Measurements from ENCODE around the gene BRSK2.

BRSK2 gene

DNA sequence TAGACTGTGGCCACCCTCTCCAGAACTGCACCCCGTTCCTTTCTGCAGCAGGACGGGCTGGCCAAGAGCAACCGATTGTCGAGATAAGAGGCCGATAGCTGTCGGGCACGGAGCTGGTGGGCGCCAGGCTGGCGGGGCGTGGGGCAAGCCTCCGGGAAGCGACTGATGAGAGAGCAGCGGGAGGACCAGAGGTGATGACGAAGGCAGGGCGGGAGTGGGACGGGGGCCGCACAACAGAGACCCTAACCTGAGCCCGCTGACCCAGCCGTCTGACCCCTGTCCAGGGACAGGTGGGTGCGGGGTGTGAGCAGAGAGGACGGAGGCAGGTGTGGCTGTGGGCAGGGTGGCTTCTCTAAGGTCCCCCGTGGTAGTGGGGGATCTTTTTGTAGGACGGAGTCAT lies 7.3 kb upstream of the BRSK2 start:
- Mint-ChIP-seq H3K36me3 (ENCODE audit: low read depth) (no peaks in the 10 kb centered on the region), H3K9me3 (no peaks in the 10 kb centered on the region), H3K27me3 (peaks cover 6% of the 10 kb centered on the region), H3K27ac (peak overlapping the region; percentile 67), H3K4me1 (peaks cover 26% of the 10 kb centered on the region), H3K4me3 (peak overlapping the region; percentile 60)
- no peak for DNase-seq
- ATAC-seq: no peak

DNA sequence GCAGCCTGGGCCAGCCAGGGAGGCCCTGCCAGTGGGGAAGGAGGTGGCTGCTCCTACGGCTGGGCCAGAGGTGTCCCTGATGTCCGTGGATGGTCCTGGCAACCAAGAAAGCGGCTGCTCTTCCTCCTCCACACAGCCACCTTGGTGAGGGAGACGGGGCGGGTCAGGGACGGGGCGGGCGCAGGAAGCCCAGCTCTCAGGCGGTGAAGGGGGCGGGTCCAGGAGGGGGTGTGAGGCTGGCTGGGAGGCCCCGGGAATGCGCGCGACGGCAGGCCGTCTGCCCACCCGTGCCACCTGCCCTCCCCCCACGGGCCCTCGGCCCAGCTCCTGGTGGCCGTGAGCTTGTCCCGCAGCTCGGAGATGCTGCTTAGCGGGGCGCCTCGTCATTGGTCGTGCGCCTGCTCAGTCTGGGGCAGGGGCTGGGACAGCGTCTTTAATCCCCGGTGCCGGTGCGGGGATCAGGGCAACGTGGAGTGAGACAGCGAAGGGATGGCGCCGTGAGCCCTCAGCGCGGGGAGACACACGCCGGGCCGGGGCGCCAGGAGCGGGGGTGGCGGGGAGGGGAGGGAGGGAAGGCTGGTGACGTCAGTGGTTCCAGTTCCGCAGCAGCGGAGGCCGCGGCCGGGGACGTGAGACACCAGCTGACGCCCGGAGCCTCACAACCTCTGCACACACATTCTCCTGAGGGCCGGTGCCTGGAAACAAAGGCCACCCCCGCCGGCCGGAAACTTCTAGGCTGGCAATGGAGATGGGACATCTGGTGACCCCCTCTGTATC lies 6.7 kb upstream of the BRSK2 start:
- H3K9me3 Mint-ChIP-seq: no peaks in the 10 kb centered on the region

DNA sequence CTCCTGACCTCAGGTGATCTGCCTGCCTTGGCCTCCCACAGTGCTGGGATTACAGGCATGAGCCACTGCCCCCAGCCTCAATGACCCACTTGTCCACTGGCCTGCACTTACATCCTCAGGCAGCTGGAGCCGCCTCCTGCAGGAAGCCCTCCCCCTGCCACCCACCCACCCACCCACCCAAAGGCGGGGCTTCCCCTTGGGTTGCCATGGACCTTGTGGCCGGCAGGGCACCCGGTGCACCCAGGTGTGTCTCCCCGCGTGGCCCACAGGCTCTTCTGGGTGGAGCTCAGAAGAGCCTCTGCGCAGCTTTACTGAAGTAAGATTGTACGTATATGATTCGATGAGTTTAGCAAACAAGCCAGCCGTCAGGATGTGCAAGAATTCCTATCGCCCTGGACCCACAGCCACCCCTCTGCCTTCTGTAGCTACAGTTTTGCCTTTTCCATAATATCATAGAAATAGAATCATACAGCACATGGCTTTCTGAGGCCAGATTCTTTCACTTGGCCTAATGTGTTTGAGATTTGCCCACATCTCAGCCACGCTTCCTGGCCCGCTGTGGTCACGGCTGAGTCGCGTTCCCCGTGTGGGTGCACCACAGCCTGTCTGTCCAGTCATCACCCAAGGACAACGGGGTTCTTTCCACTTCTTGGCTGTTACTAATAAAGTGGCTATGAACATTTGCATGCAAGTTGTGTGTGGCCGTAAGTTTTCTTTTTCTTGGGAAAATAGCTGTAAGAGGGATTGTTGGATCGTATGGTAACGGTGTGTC lies 5.3 kb upstream of the BRSK2 start:
- ATAC-seq (no peak), DNase-seq (peak; percentile 52)
- peaks cover 26% of the 10 kb centered on the region for H3K4me1 Mint-ChIP-seq
- no peak overlapping the region for H3K4me3 Mint-ChIP-seq
- peaks cover 13% of the 10 kb centered on the region for H3K27me3 Mint-ChIP-seq
- H3K27ac Mint-ChIP-seq: peak overlapping the region; percentile 56
- H3K9me3 Mint-ChIP-seq: no peaks in the 10 kb centered on the region
- no peaks in the 10 kb centered on the region for H3K36me3 Mint-ChIP-seq (ENCODE audit: low read depth)

More for the DNA sequence above, 6.7 kb upstream of the BRSK2 start:
- H3K4me1 Mint-ChIP-seq: peaks cover 26% of the 10 kb centered on the region
- H3K36me3 Mint-ChIP-seq (ENCODE audit: low read depth): no peaks in the 10 kb centered on the region
- peak overlapping the region; percentile 72 for H3K4me3 Mint-ChIP-seq
- DNase-seq (peak; percentile 86), ATAC-seq (peak; percentile 85)
- H3K27me3 Mint-ChIP-seq: peaks cover 12% of the 10 kb centered on the region
- peak overlapping the region; percentile 85 for H3K27ac Mint-ChIP-seq

DNA sequence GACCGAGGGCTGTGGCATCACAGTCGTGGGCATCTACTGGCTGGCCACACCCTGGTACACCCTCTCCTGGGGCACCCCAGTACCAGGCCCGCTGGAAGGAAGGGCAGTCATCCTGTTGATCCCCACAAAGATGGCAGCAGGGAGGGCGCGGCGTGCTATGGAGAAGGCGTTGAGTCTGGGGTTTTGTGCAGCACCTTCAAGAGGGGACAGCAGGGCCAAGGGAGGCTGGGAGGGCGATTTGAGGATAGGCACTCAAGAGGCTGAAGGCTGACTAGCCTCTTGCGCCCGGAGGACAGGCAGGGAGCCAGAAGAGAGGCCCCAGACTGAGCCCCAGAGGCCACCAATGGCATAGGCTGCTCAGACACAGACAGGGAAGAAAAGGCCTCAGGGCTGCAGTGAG lies 2.2 kb upstream of the BRSK2 start:
- DNase-seq (no peak), ATAC-seq (no peak)
- H3K4me3 Mint-ChIP-seq: peak overlapping the region; percentile 17
- H3K4me1 Mint-ChIP-seq: peaks cover 24% of the 10 kb centered on the region
- peaks cover 25% of the 10 kb centered on the region for H3K27me3 Mint-ChIP-seq
- no peak overlapping the region for H3K27ac Mint-ChIP-seq
- no peaks in the 10 kb centered on the region for H3K9me3 Mint-ChIP-seq
- no peaks in the 10 kb centered on the region for H3K36me3 Mint-ChIP-seq (ENCODE audit: low read depth)

DNA sequence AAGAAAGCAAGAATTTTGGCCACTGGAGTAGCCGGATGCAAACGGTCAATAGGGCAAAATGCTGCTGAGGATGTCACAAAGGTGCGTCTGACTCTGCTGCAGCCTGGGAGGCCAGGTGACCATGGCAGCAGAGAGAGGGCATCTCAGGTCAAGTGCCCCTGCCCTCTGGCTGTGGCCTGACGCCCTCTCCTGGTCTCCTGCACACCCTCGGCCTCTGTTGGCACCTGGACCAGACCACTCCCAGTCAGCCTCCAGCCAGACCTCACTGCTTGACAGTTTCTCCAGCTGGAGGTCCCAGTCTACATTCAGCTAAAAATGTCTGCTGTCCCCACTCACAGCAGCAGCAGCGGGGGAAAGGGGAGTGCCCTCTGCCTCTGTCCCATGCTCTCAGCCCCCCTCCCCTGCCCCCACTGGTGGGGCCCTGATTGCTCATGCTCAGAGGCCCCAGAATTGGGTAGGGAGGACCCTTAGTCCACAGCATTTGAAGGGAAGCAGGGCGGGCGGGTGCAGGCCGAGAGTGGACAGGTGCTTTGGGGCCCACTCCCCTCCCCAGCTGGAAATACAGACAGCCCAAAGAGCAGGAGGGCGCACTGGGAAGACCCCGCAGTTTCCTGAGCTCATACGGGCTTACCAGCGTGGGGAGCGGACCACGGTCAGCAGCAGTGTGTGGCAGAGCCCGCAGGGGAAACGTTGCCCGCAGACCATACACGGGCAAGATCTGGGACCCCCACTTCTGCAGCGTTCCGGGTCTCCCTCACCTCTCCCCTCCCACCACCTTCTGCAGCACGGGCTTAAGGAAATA lies 1.6 kb upstream of the BRSK2 start:
- Mint-ChIP-seq H3K27me3 (peaks cover 30% of the 10 kb centered on the region), H3K4me1 (peaks cover 20% of the 10 kb centered on the region), H3K4me3 (peak overlapping the region; percentile 17), H3K9me3 (no peaks in the 10 kb centered on the region), H3K27ac (no peak overlapping the region), H3K36me3 (ENCODE audit: low read depth) (no peaks in the 10 kb centered on the region)
- ATAC-seq (no peak), DNase-seq (no peak)

DNA sequence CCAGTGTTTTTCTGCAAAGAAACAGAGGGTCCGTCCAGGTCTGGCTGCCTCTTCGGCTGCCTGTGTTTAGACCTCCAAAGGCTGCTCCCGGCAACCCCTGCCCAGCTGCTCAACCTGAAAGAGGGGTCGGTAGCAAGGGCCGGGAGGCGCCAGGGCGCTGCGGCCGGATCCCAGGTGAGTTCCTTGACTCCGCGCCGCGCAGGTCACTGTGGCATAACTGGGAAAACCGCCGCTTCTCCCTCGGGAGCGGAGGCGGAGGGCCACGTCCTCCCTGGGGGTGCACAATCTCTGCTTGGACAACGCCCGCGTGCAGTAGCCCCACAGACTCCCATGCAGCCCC lies 1.0 kb upstream of the BRSK2 start:
- Mint-ChIP-seq H3K4me1 (peaks cover 16% of the 10 kb centered on the region), H3K9me3 (no peaks in the 10 kb centered on the region), H3K27ac (no peak overlapping the region), H3K4me3 (peak overlapping the region; percentile 53), H3K36me3 (ENCODE audit: low read depth) (no peaks in the 10 kb centered on the region), H3K27me3 (peaks cover 35% of the 10 kb centered on the region)
- DNase-seq (no peak), ATAC-seq (no peak)

DNA sequence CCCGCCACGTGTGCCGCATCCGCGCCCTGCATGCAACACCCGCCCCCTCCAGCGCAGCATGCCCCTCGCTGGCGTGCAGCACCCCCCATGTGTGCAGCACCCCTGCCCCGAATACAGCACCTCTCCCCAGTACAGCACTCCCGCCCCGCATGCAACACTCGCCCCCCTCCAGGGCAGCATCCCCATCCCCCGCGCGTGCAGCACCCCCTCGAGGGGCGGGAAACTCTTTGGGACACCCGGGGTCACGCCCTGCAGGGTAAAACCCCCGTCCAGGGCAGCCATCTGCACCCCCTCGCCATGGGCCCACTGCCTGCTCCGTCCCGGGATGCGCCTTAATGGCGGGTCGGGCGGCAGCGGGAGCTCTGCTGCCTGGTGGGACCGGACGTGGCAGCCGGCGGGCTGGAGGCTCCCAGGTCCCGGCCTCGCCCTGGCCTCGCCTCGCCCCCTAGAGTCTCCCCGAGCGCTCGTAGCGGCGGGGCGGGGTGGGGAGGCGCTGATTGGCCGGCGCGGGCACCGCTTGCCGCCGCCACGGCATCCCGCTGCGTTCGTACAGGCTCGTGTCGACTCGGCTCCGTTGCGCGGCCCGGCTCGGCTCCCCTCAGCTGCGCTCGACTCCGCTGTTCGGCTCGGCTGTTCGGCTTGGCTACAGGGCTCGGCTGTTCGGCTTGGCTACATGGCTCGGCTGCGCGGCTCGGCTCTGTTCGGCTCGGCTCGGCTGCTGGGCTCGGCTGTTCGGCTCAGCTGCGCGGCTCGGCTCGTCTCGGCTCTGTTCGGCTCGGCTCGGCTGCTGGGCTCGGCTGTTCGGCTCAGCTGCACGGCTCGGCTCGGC lies 417 bp upstream of the BRSK2 start:
- peaks cover 15% of the 10 kb centered on the region for H3K4me1 Mint-ChIP-seq
- peaks cover 35% of the 10 kb centered on the region for H3K27me3 Mint-ChIP-seq
- H3K27ac Mint-ChIP-seq: no peak overlapping the region

DNA sequence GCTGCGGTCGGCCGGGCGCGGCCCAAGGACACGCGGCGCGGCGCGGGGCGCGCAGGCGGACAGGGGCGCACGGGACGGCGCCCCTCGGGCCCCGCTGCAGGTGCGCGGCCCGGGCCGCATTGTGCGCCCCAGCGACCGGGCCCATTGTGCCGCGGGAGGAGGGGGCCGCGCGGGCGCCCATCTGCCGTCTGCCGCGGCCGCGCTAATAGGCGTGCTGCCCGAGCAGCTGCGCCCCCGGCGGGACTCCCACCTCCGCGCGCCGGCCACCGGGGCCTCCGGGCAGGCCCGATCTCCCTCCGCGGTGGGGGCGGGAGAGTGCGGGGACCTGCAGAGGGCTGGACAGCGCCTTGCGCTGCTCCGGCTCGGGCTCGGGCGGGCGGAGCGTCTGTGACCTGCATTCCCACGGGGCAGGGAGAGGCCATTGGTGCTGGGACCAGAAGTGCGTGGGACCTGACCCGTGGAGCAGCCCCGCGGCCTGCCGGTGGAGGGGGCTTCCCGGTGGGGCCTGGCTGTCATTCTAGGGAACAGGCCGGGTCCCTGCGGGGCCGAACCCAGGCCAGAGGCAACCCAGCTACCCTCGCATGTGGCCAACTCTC lies 933 bp downstream of the BRSK2 start:
- Mint-ChIP-seq H3K27ac (no peak overlapping the region), H3K27me3 (peaks cover 35% of the 10 kb centered on the region), H3K36me3 (ENCODE audit: low read depth) (no peaks in the 10 kb centered on the region), H3K4me1 (peaks cover 2% of the 10 kb centered on the region), H3K4me3 (no peak overlapping the region), H3K9me3 (no peaks in the 10 kb centered on the region)
- no peak for DNase-seq
- ATAC-seq: no peak

More for the DNA sequence above, 417 bp upstream of the BRSK2 start:
- no peaks in the 10 kb centered on the region for H3K9me3 Mint-ChIP-seq
- ATAC-seq (peak; percentile 96), DNase-seq (peak; percentile 93)
- peak overlapping the region; percentile 53 for H3K4me3 Mint-ChIP-seq
- H3K36me3 Mint-ChIP-seq (ENCODE audit: low read depth): no peaks in the 10 kb centered on the region

DNA sequence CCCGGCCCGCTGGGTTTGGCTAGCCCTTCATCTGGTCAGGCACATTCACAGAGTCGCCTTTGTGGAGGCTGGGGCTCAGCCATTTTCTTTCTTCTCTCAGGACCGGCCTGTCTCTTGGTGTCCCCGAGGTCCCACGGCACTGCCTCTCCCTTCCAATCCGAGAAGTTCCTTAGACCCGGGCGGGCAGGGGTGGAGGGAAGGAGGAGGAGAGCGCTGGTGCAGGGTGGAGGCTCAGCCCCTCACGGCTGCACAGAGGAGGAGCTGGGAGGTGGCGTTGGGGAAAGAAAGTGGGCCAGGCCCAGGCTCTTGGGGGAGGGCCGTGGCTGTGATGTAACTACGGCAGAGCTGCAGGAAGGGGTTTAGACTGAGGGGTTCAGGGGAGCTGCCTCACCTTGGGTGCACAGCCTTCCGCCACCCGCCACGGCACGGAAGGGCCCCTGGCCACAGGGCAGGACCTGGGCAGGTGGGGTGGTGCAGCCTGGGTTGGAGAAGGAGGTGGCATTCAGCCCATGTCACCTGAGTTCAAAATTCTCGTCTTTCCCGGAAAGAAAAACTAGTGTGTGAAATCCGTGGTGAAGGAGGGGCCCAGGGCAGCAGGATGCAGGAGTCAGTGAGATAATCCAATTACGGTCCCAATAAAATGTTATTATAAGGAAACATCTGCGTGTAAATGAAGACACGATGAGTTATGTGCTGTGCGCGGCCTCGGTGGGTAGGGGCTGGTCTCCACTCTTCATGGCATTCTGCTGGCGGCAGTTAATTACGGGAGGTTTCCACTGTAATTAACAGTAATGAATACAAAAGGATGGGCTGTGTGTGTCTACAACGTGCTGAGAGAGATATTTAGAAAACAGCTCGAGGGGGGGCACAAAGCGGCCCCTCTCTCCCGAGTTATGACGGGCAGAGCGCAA lies 1.7 kb downstream of the BRSK2 start:
- H3K4me1 Mint-ChIP-seq: no peaks in the 10 kb centered on the region
- no peaks in the 10 kb centered on the region for H3K9me3 Mint-ChIP-seq
- H3K36me3 Mint-ChIP-seq (ENCODE audit: low read depth): no peaks in the 10 kb centered on the region
- ATAC-seq (no peak), DNase-seq (no peak)
- peaks cover 35% of the 10 kb centered on the region for H3K27me3 Mint-ChIP-seq
- no peak overlapping the region for H3K4me3 Mint-ChIP-seq
- H3K27ac Mint-ChIP-seq: no peak overlapping the region

DNA sequence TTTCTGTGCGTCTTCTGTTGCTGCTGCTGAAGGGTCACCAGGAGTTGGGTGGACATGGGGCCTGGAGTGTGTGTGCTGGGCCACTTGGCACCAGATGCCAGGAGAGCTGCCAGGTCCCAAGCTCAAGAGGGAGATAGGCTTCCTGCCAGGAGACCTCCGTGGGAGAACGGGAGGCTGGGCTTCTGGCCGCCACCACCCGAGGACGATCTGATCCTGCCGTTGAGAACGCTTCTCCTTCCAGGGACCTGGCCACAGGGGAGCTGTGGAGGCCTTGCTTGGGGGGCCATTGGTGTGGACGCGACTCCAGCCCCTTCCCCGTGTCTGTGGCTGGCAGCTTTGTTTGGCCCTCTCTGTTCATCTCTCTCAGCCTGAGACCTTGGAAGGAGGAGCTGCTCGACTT lies 2.4 kb downstream of the BRSK2 start:
- Mint-ChIP-seq H3K27me3 (peaks cover 33% of the 10 kb centered on the region), H3K9me3 (no peaks in the 10 kb centered on the region), H3K36me3 (ENCODE audit: low read depth) (no peaks in the 10 kb centered on the region), H3K27ac (no peak overlapping the region), H3K4me3 (no peak overlapping the region), H3K4me1 (no peaks in the 10 kb centered on the region)
- DNase-seq (no peak), ATAC-seq (no peak)

DNA sequence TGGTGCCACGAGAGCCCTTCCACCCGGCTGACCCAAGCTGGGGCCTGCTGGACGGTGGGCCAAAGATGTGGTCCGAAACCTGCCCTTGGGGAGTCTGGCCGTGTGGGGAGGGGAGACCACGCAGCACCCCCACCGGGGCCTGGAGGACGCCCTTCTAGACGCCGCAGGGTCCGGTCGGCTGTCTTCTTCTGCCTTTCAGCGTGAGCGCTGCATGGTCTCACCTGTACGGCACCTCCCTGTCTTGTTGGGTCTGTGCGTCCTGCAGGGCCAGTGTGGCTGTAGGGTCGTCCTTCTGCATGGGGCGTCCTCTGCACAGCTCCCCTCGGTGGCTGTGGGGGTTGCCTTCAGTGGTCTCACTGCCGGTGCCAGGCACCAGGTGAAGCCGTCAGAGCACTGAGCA lies 2.8 kb downstream of the BRSK2 start:
- Mint-ChIP-seq H3K27me3 (peaks cover 31% of the 10 kb centered on the region), H3K4me3 (no peak overlapping the region), H3K9me3 (no peaks in the 10 kb centered on the region), H3K4me1 (no peaks in the 10 kb centered on the region), H3K27ac (no peak overlapping the region), H3K36me3 (ENCODE audit: low read depth) (no peaks in the 10 kb centered on the region)
- DNase-seq (no peak), ATAC-seq (no peak)

DNA sequence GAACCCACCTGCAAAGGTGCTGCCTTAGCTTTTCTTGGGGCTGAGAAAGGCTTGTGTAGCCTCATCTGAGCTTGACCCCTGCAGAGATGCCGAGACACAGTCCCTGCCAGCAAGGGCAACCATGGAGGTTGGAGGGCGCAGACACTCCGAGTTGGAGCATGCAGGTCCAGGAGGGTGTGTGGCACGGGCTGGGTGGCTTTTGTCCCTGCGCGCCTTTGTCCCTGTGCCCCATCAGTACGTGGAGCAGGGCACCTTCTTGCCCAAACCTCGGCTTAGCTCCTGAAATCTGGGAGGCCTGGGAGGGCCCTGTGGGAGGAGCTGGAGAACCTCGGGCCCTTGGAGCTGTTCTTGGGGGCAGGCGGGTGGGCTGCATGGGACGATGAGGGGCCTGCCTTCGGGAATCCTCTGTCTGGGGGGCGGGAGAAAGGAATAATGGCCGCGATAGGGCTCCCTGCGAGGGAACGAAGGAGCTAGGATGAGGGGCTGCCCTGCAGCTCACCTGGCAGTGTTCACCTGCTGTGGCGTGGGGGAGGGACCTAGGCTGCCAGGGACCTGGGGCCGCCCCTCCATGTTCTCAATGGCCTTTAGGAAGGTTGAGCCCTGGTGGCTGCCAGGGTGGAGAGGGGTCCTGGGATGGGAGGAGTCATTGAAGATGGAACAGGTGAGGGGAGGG lies 3.4 kb downstream of the BRSK2 start:
- DNase-seq (no peak), ATAC-seq (no peak)
- H3K4me1 Mint-ChIP-seq: no peaks in the 10 kb centered on the region
- H3K27ac Mint-ChIP-seq: no peak overlapping the region
- no peak overlapping the region for H3K4me3 Mint-ChIP-seq
- H3K36me3 Mint-ChIP-seq (ENCODE audit: low read depth): no peaks in the 10 kb centered on the region
- peaks cover 25% of the 10 kb centered on the region for H3K27me3 Mint-ChIP-seq
- no peaks in the 10 kb centered on the region for H3K9me3 Mint-ChIP-seq

Measured in activated naive CD8-positive, alpha-beta T cell treated with anti-CD3 and anti-CD28 coated beads, Interleukin-2, amount 50 U/mL, for 24 hours (primary cell).